Body of pancreas (tissue), 4 donors: ENCODE results near the gene DNAH10.

Experiments used
- POLR2A ChIP-seq, 3 donors: fragments of 450-650 bp; IDR thresholded peaks; one replicate each; pipeline ENCODE4 v1.6.1; 2016; ENCODE audit warnings: antibody characterized with exemption in 3 of 3, mild to moderate bottlenecking in 2 of 3
- TF ChIP-seq, protein P1 (sequence below), 7 experiments: fragments of 450-650 bp in 4 of 7; fragments of 200-600 bp in 3 of 7; sonication (generic) in 3 of 7; IDR thresholded peaks; one replicate each; pipeline ENCODE4 v1.5.1; 2016 to 2019; ENCODE audit warnings: antibody characterized with exemption in 7 of 7

- TF ChIP-seq, protein P1, sequence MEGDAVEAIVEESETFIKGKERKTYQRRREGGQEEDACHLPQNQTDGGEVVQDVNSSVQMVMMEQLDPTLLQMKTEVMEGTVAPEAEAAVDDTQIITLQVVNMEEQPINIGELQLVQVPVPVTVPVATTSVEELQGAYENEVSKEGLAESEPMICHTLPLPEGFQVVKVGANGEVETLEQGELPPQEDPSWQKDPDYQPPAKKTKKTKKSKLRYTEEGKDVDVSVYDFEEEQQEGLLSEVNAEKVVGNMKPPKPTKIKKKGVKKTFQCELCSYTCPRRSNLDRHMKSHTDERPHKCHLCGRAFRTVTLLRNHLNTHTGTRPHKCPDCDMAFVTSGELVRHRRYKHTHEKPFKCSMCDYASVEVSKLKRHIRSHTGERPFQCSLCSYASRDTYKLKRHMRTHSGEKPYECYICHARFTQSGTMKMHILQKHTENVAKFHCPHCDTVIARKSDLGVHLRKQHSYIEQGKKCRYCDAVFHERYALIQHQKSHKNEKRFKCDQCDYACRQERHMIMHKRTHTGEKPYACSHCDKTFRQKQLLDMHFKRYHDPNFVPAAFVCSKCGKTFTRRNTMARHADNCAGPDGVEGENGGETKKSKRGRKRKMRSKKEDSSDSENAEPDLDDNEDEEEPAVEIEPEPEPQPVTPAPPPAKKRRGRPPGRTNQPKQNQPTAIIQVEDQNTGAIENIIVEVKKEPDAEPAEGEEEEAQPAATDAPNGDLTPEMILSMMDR (IDR thresholded peaks at IDR 0.05) = no peak
- no peak for TF ChIP-seq POLR2A (IDR thresholded peaks at IDR 0.05)
These were observed 201.7 kb downstream of the DNAH10 start for GRCh38 chr12:123963821-123964220.
